ENCODE data around the gene MBNL2. TPM values are rescaled to one million over a fixed set of nuclear protein-coding genes. Genes with fewer than 3 reads are reported as not detected.

The MBNL2 gene
- total and polyA plus RNA-seq, 4 donors: 13.3 to 108 (median 39.3) TPM

GRCh38 chr13:97342136-97342535 lies 120.0 kb downstream of the MBNL2 start:
- no peaks in the 10 kb centered on the region for H3K9me3 ChIP-seq (ENCODE audit: control insufficient read depth in 4 of 4, insufficient read depth in 3 of 4, low read length in 3 of 4)
- H3K4me3 ChIP-seq: no peak overlapping the region
- 73 to 87% methylated on average over 2 of the region's 2 CpGs for WGBS, 2 donors
- no peak for ATAC-seq (ENCODE audit: insufficient read depth, low FRiP score)
- no peaks in the 10 kb centered on the region for H3K27me3 ChIP-seq (ENCODE audit: control insufficient read depth in 3 of 3, insufficient read depth in 3 of 3, low read length in 2 of 3)
- no peak for TF ChIP-seq CTCF (IDR thresholded peaks at IDR 0.05; ENCODE audit: control extremely low read depth, extremely low read depth)
- no peak overlapping the region for H3K9ac ChIP-seq (ENCODE audit: insufficient read depth in 1 of 2, low read length in 2 of 2)
- H3K27ac ChIP-seq (ENCODE audit: low read depth in 1 of 2, low read length in 1 of 2): no peak overlapping the region
- peaks cover 7 to 49% (median 17%) of the 10 kb centered on the region in 5 donors for H3K4me1 ChIP-seq (ENCODE audit: control insufficient read depth in 5 of 5, insufficient read depth in 5 of 5, low read length in 5 of 5)
- peaks cover 0 to 29% (median 22%) of the 10 kb centered on the region in 4 donors for H3K36me3 ChIP-seq (ENCODE audit: control insufficient read depth in 4 of 4, insufficient read depth in 4 of 4, low read length in 4 of 4)
- DNase-seq: no peak

GRCh38 chr13:97342936-97343335 lies 120.8 kb downstream of the MBNL2 start:
- H3K9me3 ChIP-seq (ENCODE audit: control insufficient read depth in 4 of 4, insufficient read depth in 3 of 4, low read length in 3 of 4): no peaks in the 10 kb centered on the region
- H3K9ac ChIP-seq (ENCODE audit: insufficient read depth in 1 of 2, low read length in 2 of 2): no peak overlapping the region
- no peak overlapping the region for H3K4me3 ChIP-seq
- H3K4me1 ChIP-seq (ENCODE audit: control insufficient read depth in 5 of 5, insufficient read depth in 5 of 5, low read length in 5 of 5): peaks cover 6 to 47% (median 17%) of the 10 kb centered on the region in 5 donors
- WGBS, 2 donors: 78 to 88% methylated on average over 8 of the region's 8 CpGs
- no peak overlapping the region for H3K27ac ChIP-seq (ENCODE audit: low read depth in 1 of 2, low read length in 1 of 2)
- ATAC-seq (ENCODE audit: insufficient read depth, low FRiP score) (no peak), DNase-seq (no peak)
- H3K36me3 ChIP-seq (ENCODE audit: control insufficient read depth in 4 of 4, insufficient read depth in 4 of 4, low read length in 4 of 4): peaks cover 6 to 33% (median 25%) of the 10 kb centered on the region in 4 donors
- no peak for TF ChIP-seq CTCF (IDR thresholded peaks at IDR 0.05; ENCODE audit: control extremely low read depth, extremely low read depth)
- no peaks in the 10 kb centered on the region for H3K27me3 ChIP-seq (ENCODE audit: control insufficient read depth in 3 of 3, insufficient read depth in 3 of 3, low read length in 2 of 3)

GRCh38 chr13:97344265-97345175 lies 122.4 kb downstream of the MBNL2 start:
- DNase-seq (peak; percentile 66 to 80 (median 77)), ATAC-seq (ENCODE audit: insufficient read depth, low FRiP score) (peak; percentile 59)
- Histone ChIP-seq H3K27ac (ENCODE audit: low read depth in 1 of 2, low read length in 1 of 2) (peak overlapping the region in 1 of 2 donors; percentile 26), H3K9me3 (ENCODE audit: control insufficient read depth in 4 of 4, insufficient read depth in 3 of 4, low read length in 3 of 4) (no peaks in the 10 kb centered on the region), H3K27me3 (ENCODE audit: control insufficient read depth in 3 of 3, insufficient read depth in 3 of 3, low read length in 2 of 3) (no peaks in the 10 kb centered on the region), H3K9ac (ENCODE audit: insufficient read depth in 1 of 2, low read length in 2 of 2) (no peak overlapping the region), H3K4me1 (ENCODE audit: control insufficient read depth in 5 of 5, insufficient read depth in 5 of 5, low read length in 5 of 5) (peaks cover 3 to 34% (median 8%) of the 10 kb centered on the region in 5 donors), H3K36me3 (ENCODE audit: control insufficient read depth in 4 of 4, insufficient read depth in 4 of 4, low read length in 4 of 4) (peaks cover 13 to 36% (median 20%) of the 10 kb centered on the region in 4 donors), H3K4me3 (no peak overlapping the region)
- 51 to 63% methylated on average over 5 of the region's 5 CpGs for WGBS, 2 donors
- TF ChIP-seq CTCF (IDR thresholded peaks at IDR 0.05; ENCODE audit: control extremely low read depth, extremely low read depth): peak; percentile 33
